OCI-LY7 (cell line): ENCODE results near the gene AKT2.

Experiments used
- EZH2phosphoT487 ChIP-seq: fragments of 200-600 bp; sonication (generic); IDR thresholded peaks from 2 replicates; pipeline ENCODE4 v1.6.1; 2018; ENCODE audit warnings: low read depth, borderline replicate concordance, mild to moderate bottlenecking, mixed run types, antibody characterized with exemption, low read length, moderate library complexity, mixed read lengths
- TF ChIP-seq, protein P1 (sequence below): fragments of 200-600 bp; sonication (generic); conservative IDR thresholded peaks from 2 replicates; pipeline ENCODE4 v1.5.1; 2014; ENCODE audit warnings: mild to moderate bottlenecking, antibody characterized with exemption, low read length, moderate library complexity, mixed read lengths

DNA sequence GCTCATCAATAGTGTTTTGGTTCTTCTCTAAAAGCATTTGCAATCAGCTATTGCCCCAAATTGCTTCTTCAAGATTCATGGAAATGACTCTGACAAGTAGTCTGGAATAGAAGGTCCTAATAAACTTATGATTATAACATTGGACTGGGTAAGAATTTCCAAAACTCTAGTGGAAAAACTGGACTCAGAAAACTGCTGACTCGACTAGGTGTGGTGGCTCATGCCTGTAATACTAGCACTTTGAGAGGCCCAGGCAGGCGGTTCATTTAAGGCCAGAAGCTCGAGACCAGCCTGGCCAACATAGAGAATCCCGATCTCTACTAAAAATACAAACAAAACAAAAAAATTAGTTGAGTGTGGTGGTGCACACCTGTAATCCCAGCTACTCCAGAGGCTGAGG is 15.5 kb upstream of the AKT2 start:
- TF ChIP-seq, protein P1, sequence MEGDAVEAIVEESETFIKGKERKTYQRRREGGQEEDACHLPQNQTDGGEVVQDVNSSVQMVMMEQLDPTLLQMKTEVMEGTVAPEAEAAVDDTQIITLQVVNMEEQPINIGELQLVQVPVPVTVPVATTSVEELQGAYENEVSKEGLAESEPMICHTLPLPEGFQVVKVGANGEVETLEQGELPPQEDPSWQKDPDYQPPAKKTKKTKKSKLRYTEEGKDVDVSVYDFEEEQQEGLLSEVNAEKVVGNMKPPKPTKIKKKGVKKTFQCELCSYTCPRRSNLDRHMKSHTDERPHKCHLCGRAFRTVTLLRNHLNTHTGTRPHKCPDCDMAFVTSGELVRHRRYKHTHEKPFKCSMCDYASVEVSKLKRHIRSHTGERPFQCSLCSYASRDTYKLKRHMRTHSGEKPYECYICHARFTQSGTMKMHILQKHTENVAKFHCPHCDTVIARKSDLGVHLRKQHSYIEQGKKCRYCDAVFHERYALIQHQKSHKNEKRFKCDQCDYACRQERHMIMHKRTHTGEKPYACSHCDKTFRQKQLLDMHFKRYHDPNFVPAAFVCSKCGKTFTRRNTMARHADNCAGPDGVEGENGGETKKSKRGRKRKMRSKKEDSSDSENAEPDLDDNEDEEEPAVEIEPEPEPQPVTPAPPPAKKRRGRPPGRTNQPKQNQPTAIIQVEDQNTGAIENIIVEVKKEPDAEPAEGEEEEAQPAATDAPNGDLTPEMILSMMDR: no peak
- no peak for TF ChIP-seq EZH2phosphoT487
